ENCODE data around the gene QDPR.
A peak's percentile ranks its signal among the peaks of the same experiment; 100 is the strongest.

DNA sequence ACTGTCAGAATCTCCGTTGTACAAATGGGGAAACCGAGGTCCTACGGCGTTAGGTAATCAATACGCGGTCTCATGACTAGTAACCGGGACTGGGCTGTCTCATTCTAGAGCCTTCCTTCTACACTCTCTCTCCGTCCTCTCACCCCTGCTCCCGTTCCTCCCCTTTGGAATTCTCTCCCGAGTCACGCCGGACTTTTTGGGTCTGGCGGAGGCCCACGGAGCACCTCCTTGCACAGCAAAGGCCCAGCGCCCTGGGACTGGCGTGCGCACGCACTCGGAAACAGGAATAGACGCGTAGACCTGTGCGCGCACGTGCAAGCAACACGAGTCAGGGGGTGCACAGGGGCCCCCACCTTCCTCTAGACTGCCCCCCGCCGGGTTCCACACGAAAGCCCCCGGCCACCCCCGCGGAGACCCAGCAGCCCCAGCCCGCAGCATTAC lies 361 bp downstream of the QDPR start:
- TF ChIP-seq, protein P1, sequence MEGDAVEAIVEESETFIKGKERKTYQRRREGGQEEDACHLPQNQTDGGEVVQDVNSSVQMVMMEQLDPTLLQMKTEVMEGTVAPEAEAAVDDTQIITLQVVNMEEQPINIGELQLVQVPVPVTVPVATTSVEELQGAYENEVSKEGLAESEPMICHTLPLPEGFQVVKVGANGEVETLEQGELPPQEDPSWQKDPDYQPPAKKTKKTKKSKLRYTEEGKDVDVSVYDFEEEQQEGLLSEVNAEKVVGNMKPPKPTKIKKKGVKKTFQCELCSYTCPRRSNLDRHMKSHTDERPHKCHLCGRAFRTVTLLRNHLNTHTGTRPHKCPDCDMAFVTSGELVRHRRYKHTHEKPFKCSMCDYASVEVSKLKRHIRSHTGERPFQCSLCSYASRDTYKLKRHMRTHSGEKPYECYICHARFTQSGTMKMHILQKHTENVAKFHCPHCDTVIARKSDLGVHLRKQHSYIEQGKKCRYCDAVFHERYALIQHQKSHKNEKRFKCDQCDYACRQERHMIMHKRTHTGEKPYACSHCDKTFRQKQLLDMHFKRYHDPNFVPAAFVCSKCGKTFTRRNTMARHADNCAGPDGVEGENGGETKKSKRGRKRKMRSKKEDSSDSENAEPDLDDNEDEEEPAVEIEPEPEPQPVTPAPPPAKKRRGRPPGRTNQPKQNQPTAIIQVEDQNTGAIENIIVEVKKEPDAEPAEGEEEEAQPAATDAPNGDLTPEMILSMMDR (IDR thresholded peaks at IDR 0.05) = no peak
- peak in 1 of 2 donors; percentile 30 for TF ChIP-seq POLR2AphosphoS5 (IDR thresholded peaks at IDR 0.05; ENCODE audit: insufficient read depth in 1 of 2, low read depth in 1 of 2)
